ENCODE results near the gene SOAT1.

DNA sequence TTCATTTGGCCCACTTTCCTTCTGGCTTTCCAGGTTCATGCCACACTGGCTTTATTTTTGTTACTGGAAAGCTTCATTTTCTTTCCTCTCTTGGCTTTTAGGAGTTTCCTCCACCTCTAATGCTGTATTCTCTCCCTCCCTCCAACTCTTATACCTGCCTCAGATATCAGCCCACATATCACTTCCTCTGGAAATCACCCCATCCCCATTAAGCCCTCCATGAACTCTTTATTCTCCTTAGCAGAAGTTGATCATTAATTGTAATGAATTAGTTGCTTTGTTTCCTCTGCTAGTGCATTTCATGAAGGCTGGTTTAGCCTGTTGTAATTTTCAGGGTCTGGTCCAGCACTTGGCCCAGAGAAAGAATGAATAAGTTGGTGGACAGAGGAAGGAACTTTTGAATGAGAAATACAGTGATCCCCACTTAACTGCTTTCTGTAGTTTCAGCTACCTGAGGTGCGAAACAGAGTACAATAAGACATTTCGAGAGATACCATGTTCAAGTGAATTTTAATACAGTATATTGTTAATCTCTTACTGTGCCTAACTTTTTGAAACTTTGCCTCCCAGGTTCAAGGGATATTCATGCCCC is 1.7 kb downstream of the SOAT1 start:
- TF ChIP-seq, protein P1, sequence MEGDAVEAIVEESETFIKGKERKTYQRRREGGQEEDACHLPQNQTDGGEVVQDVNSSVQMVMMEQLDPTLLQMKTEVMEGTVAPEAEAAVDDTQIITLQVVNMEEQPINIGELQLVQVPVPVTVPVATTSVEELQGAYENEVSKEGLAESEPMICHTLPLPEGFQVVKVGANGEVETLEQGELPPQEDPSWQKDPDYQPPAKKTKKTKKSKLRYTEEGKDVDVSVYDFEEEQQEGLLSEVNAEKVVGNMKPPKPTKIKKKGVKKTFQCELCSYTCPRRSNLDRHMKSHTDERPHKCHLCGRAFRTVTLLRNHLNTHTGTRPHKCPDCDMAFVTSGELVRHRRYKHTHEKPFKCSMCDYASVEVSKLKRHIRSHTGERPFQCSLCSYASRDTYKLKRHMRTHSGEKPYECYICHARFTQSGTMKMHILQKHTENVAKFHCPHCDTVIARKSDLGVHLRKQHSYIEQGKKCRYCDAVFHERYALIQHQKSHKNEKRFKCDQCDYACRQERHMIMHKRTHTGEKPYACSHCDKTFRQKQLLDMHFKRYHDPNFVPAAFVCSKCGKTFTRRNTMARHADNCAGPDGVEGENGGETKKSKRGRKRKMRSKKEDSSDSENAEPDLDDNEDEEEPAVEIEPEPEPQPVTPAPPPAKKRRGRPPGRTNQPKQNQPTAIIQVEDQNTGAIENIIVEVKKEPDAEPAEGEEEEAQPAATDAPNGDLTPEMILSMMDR (IDR thresholded peaks at IDR 0.05): no peak
- TF ChIP-seq EZH2 (IDR thresholded peaks at IDR 0.05; ENCODE audit: borderline replicate concordance, insufficient read depth, low read depth, low read length, poor library complexity, severe bottlenecking): no peak

All from B cell (primary cell).